SU-DHL-6 (cell line): Measurements from ENCODE around the gene OAT.

Experiments used
- EZH2phosphoT487 ChIP-seq: fragments of 200-600 bp; sonication (generic), shearing (Covaris generic); conservative IDR thresholded peaks from 2 replicates; pipeline ENCODE4 v1.6.1; 2018; ENCODE audit warnings: mild to moderate bottlenecking, antibody characterized with exemption, low read length, moderate library complexity, mixed read lengths
- TF ChIP-seq, protein P1 (sequence below): fragments of 200-600 bp; sonication (generic); IDR thresholded peaks from one replicate; pipeline ENCODE4 v1.5.1; 2017; ENCODE audit warnings: antibody characterized with exemption, mild to moderate bottlenecking, low read length, moderate library complexity; ENCODE audit not compliant: insufficient read depth, poor library complexity, severe bottlenecking

DNA sequence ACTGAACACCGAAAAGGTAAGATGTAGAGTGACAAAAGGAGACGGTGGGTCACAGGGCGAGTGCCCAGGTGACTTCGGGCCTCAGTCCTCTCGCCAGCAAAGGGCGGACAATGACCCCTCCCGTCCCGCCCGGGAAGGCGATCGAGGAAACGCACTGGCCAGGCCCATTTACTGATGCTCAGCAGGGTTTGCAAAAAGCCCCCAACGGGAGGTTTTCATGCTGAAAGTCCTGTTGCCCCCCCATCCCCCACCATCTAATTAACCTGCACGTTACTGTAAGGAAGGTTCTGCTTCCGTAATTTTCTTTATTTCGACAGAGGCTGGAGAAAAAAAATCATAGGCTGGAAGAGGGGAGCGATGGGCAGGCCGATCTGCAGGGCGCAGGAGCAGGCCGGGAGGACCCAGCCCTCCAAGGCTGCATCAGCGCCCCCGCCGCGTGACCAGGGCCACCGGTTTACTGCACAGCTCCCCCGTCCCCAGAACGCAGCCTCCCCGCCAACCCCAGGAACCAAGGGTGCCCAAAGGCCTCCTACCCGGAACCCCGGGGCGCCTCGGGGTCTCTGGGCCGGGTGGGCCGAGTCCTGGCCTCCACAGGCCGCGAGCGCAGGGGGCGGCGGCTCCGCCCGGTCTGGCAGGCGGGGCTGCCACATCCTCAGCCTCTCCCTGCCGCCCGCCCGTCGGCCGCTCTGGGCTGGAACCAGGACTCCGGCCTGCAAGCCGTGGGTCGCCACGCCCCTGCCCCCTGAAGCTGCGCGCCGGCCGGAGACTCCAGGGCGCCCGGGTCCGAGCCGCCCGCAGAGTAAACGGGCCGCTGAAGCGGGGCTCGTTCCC is 613 bp downstream of the OAT start:
- TF ChIP-seq, protein P1, sequence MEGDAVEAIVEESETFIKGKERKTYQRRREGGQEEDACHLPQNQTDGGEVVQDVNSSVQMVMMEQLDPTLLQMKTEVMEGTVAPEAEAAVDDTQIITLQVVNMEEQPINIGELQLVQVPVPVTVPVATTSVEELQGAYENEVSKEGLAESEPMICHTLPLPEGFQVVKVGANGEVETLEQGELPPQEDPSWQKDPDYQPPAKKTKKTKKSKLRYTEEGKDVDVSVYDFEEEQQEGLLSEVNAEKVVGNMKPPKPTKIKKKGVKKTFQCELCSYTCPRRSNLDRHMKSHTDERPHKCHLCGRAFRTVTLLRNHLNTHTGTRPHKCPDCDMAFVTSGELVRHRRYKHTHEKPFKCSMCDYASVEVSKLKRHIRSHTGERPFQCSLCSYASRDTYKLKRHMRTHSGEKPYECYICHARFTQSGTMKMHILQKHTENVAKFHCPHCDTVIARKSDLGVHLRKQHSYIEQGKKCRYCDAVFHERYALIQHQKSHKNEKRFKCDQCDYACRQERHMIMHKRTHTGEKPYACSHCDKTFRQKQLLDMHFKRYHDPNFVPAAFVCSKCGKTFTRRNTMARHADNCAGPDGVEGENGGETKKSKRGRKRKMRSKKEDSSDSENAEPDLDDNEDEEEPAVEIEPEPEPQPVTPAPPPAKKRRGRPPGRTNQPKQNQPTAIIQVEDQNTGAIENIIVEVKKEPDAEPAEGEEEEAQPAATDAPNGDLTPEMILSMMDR, result no peak
- no peak for TF ChIP-seq EZH2phosphoT487
